Stimulated activated CD8-positive, alpha-beta memory T cell treated with anti-CD3 and anti-CD28 coated beads, Interleukin-2, amount 100 ng/mL, for 1 hour (primary cell): ENCODE measurements around the gene LDOC1.
A peak's percentile ranks its signal among the peaks of the same experiment; 100 is the strongest.
"Not testable (repeated sequence)": the region's sequence is repeated elsewhere in the genome, so short reads cannot be mapped to it uniquely, and the experiment has no call there.

Experiments used
- DNase-seq, 2 donors: peaks; one replicate each; pipeline ENCODE4 v3.0.0-alpha.2; 2020; ENCODE audit warnings: low read depth in 2 of 2

The LDOC1 gene

GRCh38 chrX:141176586-141177451 is at the start of gene LDOC1:
TSS of gene LDOC1 (minus strand) at chrX:141177129. CDS start at chrX:141177021, 108 bp downstream.
- DNase-seq = peak; percentile 29 to 48

DNA sequence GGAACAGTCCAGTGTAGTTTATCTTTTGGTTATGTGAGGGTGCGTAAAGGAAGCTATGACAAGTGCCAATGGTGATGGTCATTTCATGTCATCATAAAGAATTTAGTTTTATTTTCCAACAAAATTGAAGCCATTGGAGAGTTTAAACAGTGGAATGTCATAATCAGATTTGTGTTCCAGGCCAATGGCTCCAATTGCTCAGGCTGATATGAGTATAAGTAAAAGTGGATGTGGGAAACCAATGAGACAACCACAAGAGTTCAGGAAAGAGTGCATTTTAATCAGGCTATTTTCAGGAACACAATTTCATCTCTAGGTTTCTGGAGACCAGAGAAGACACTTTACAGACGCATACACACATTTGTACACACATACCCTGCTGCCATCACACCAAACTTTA is 44.7 kb upstream of the LDOC1 start:
- no peak for DNase-seq

DNA sequence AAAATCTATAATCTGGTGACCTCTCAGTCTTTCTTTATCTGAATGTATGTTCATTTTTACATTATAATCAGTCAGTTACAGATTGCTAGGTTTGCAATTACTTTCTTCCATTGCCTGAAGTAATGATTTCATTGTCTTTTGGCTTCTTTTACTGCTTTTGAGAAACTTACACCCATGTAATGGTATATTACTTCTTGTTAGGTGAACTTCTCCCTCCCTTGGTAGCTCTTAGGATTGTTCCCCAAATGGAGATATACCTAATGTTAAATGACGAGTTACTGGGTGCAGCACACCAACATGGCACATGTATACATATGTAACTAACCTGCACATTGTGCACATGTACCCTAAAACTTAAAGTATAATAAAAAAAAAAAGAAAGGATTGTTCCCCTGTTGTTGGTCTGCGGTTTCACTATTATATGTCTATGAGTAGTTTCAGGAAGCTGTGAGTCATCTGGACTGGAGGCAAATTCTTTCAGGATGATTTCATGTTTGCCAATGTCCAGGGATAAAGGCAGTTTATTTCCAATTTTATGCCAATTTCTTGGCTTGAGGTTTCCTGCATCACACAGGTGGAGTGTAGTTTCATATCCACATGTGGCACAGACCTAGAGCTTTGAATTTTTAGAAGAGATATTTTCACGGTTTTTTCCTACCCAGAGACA is 43.5 kb upstream of the LDOC1 start:
- no peak for DNase-seq

GRCh38 chrX:141214196-141214595 is 37.3 kb upstream of the LDOC1 start:
- no peak for DNase-seq

DNA sequence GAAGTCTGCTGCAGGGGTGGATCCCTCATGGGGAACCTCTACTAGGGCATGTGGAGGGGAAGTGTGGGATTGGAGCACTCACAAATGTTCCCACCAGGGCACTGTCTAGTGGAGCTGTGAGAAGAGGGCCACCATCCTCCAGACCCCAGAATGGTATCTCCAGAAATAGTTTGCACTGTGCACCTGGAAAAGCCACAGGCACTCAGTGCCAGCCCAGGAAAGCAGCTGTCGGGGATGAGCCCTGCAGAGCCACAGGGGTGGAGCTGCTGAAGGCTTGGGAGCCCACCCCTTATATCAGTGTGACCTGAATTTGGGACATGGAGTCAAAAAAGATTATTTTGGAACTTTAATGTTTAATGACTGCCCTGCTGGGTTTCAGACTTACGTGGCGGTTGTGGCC is 25.0 kb upstream of the LDOC1 start:
- no peak for DNase-seq

DNA sequence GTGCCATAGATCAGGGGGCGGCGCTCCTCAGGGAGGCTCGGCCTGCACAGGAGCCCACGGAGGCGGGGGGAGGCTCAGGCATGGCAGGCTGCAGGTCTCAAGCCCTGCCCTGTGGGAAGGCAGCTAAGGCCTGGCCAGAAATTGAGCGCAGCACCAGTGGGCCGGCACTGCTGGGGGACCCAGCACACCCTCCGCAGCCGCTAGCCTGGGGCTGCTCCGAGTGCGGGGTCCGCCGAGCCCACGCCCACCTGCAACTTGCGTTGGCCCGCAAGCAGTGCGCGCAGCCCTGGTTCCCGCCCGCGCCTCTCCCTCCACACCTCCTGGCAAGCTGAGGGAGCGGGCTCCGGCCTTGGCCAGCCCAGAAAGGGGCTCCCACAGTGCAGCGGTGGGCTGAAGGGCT is 11.6 kb upstream of the LDOC1 start:
- DNase-seq = not testable (repeated sequence)

GRCh38 chrX:141185366-141185765 is 8.4 kb upstream of the LDOC1 start:
- no peak for DNase-seq

DNA sequence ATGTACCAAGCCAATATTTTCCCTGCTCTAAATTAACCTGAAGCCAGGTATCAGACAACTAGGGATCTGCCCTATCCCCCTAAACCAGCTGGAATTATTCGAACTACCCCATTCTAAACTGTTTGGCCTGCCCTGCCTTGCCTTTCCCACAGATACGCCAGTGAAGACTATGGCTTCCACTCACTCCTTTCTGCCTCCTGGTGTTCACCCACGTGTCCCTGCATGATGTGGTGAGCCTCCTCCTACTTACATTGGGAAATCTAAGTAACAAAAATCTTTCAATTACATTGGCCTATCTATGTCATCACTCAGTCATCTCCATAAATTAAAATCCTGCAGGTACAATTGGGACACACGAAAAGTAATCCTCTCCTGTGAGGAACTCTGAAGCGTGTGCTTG is 6.1 kb upstream of the LDOC1 start:
- no peak for DNase-seq

DNA sequence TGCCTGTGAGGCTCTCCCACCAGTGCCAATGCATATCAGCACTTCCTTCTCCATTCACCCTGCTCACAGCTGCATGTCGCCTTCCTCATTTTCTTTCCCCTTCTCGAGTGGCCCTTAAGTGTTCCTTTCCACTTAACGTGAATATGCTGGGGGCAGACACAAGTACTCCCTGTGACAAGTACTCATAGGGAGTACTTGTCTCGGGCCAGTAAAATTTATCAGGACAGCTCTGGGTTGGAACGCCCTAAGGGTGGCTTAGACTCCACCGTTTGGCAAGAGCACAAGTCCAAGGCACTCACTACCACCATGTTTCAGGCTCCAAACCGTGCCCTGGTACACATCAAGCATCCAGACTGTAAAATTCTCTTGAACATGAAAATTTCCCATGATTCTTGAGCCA is 3.9 kb upstream of the LDOC1 start:
- DNase-seq = no peak

DNA sequence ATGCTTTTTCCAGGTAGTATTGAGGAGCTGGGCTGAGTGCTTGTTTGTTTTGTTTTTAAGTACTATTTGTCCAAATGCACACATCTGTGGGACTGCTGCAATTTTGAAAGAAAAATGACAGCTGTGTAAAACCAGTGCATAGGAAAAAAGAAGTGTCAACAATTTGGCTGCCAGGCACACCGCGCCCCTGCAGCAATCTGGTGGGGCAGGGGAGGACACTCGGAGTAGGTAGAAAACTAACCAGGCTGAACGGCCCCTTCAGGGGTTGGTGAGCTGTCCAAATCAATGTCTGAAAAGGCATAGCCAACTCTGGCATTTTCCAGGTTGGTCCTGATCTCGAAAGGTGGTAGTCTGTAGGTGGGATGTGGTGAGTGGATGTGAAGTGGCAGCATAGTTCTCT is 1.1 kb downstream of the LDOC1 start:
- no peak for DNase-seq

DNA sequence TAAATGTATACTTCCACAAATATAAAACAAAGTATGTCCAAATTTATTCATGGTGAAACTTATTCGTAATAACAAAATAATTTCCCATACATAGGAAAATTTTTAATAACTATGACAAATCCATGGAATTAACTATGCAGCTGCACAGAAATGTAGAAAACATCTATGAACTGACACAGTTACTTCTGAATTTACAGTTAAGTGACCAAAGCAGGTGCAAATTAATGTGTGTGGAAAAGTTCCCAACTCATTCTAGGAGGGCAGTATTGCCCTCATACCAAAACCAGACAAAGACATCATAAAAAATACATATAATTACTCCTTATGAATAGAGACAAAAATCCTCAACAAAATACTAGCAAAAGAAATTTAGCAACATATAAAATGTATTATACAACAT is 12.5 kb downstream of the LDOC1 start:
- DNase-seq = no peak

DNA sequence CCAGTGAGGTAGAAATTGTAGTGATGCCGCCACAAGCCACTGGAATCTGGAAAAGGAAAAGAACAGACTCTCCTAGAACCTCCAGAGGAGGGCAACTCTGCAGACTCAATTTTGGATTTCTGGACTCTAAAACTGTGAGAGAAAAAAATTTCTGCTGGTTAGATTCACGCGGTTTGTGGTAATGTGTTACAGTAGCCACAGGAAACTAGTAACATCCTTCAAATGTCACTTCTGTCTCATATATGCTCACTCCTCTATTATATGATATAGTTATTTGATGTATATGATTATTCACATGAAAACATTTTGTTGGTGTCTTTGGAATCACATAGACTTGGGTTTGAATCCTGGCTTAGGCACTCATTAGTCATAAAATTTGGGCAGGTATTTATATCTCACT is 18.8 kb downstream of the LDOC1 start:
- no peak for DNase-seq

GRCh38 chrX:141155231-141155630 is 21.7 kb downstream of the LDOC1 start:
- DNase-seq = not testable (repeated sequence)

- no peak for DNase-seq
Measured at GRCh38 chrX:141142946-141143345, 34.0 kb downstream of the LDOC1 start.

DNA sequence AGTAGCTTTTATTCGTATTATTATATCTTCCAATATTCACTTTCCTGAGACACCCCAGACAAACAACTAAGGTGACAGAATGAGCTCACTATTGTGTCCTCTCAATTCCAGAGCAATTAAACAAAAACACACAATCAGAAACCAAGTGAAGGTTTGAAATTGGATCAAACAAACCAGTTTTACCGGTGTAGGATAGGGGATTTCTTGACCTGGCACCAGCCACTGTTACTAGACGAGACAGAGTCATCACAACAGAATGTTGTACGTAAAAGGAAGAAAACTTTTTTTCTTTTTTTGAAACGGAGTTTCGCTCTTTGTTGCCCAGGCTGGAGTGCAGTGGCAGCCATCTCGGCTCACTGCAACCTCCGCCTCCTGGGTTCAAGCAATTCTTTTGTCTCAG is 43.7 kb downstream of the LDOC1 start:
- no peak for DNase-seq

GRCh38 chrX:141127146-141127545 is 49.8 kb downstream of the LDOC1 start:
- no peak for DNase-seq
